Caco-2 (cell line): ENCODE measurements around the gene CLCF1. TPM values are rescaled to one million over a fixed set of nuclear protein-coding genes. Genes with fewer than 3 reads are reported as not detected.

Source experiments
- BruUV-seq: library from RNA; stranded (reverse); fragments of 400-500 nt; replicated peaks from 2 replicates; lab custom pipeline; 2021; lab: Mats Ljungman, UMichigan
- CTCF ChIA-PET: fragments of 300-600 bp; sonication (Branson Sonifier 250); formaldehyde crosslinking; loops from one replicate; lab custom pipeline; 2022; ENCODE audit warnings: antibody characterized with exemption; lab: Charles Lee
- POLR2A ChIA-PET: fragments of 300-600 bp; sonication (Branson Sonifier 250); formaldehyde crosslinking; loops from one replicate; lab custom pipeline; 2022; ENCODE audit warnings: antibody characterized with exemption; lab: Charles Lee
- DNase-seq, 2 experiments: peaks; one replicate each; pipeline versions ENCODE4 v3.0.0 to v3.0.0-alpha.2; 2020 to 2022
- H3K27me3 ChIP-seq: replicated peaks from 2 replicates; pipeline ENCODE4 v1.6.0; 2011; ENCODE audit warnings: low read length; ENCODE audit not compliant: control insufficient read depth, insufficient read depth
- H3K36me3 ChIP-seq: 2 replicates; pipeline ENCODE4 v1.5.1; 2011; ENCODE audit warnings: low read length; ENCODE audit not compliant: control insufficient read depth, insufficient read depth
- H3K4me1 ChIP-seq: fragments of 250-450 bp; sonication (Bioruptor Pico); 2 replicates; pipeline ENCODE4 v1.5.1; 2020; ENCODE audit warnings: mild to moderate bottlenecking
- H3K4me3 ChIP-seq: 2 replicates; pipeline ENCODE4 v1.5.1; 2011; ENCODE audit warnings: low read depth, mild to moderate bottlenecking, control low read depth, low read length
- H3K9me3 ChIP-seq: fragments of 250-450 bp; sonication (Bioruptor Pico); 2 replicates; pipeline ENCODE4 v1.5.1; 2020; ENCODE audit warnings: mild to moderate bottlenecking, moderate library complexity
- H3K27ac Mint-ChIP-seq: one replicate; pipeline ENCODE4 v1.8.0; 2022; ENCODE audit warnings: mixed read lengths; ENCODE audit not compliant: unreplicated experiment
- H3K27me3 Mint-ChIP-seq: one replicate; pipeline ENCODE4 v1.8.0; 2022; ENCODE audit warnings: mixed read lengths; ENCODE audit not compliant: insufficient read depth, unreplicated experiment
- H3K36me3 Mint-ChIP-seq: one replicate; pipeline ENCODE4 v1.8.0; 2022; ENCODE audit warnings: mild to moderate bottlenecking, mixed read lengths; ENCODE audit not compliant: insufficient read depth, unreplicated experiment
- H3K4me1 Mint-ChIP-seq: one replicate; pipeline ENCODE4 v1.8.0; 2022; ENCODE audit warnings: low read depth, mixed read lengths; ENCODE audit not compliant: unreplicated experiment
- H3K4me3 Mint-ChIP-seq: one replicate; pipeline ENCODE4 v1.8.0; 2022; ENCODE audit warnings: mild to moderate bottlenecking, moderate library complexity, mixed read lengths; ENCODE audit not compliant: unreplicated experiment
- H3K9me3 Mint-ChIP-seq: one replicate; pipeline ENCODE4 v1.8.0; 2022; ENCODE audit warnings: mixed read lengths; ENCODE audit not compliant: unreplicated experiment
- CTCF ChIP-seq, 2 experiments: fragments of 200-600 bp in 1 of 2; IDR thresholded peaks; 1 replicate in 1 of 2; 2 replicates in 1 of 2; pipeline versions ENCODE4 v1.5.1 to v1.8.0; 2011 to 2022; ENCODE audit warnings: antibody characterized with exemption in 1 of 2, control low read depth in 1 of 2, inconsistent platforms in 1 of 2, low read depth in 1 of 2, low read length in 1 of 2, mild to moderate bottlenecking in 1 of 2, moderate library complexity in 1 of 2; ENCODE audit not compliant: insufficient read depth in 1 of 2, severe bottlenecking in 1 of 2, unreplicated experiment in 1 of 2
- intact Hi-C: fragments of 100-400 bp; cut with micrococcal nuclease; formaldehyde crosslinking; loops from one replicate; pipeline ENCODE4 v1.10.0; 2022; ENCODE audit not compliant: unreplicated experiment
- total RNA-seq: library from RNA; stranded (reverse); gene quantifications from 2 replicates; pipeline ENCODE4 v1.2.3, GENCODE V29; 2022

Gene CLCF1
- total RNA-seq, 1 experiment from 2014 or later: 4.5 TPM

GRCh38 chr11:67332081-67332691 lies 41.2 kb downstream of the CLCF1 start:
- Histone ChIP-seq H3K4me1 (no peaks in the 10 kb centered on the region), H3K9me3 (0 out of 2 replicates have a peak, but pooled peaks cover 2% of the 10 kb centered on the region), H3K4me3 (no peak overlapping the region), H3K27me3 (no peaks in the 10 kb centered on the region), H3K36me3 (no peaks in the 10 kb centered on the region)
- Mint-ChIP-seq H3K36me3 (no peaks in the 10 kb centered on the region), H3K4me3 (no peak overlapping the region), H3K4me1 (no peaks in the 10 kb centered on the region), H3K9me3 (no peaks in the 10 kb centered on the region), H3K27me3 (no peaks in the 10 kb centered on the region), H3K27ac (no peak overlapping the region)
- POLR2A ChIA-PET: no interaction called here
- no peak for DNase-seq
- BruUV-seq: no TSS peak
- CTCF ChIA-PET: interaction anchor here (1.4 to 1.5 kb wide), 2 partner anchors 13 to 15 kb away, joined by 3 to 4 read pairs; no protein-coding TSS in a partner anchor
- intact Hi-C loops: no loop called here
- TF ChIP-seq CTCF (IDR thresholded peaks at IDR 0.05; ENCODE audit: insufficient read depth in 1 of 2, low read depth in 1 of 2, low read length in 1 of 2, severe bottlenecking in 1 of 2, unreplicated experiment in 1 of 2): no peak

- H3K4me1 Mint-ChIP-seq: no peaks in the 10 kb centered on the region
- no peaks in the 10 kb centered on the region for H3K27me3 Mint-ChIP-seq
- Histone ChIP-seq H3K4me3 (no peak overlapping the region), H3K4me1 (0 out of 2 replicates have a peak, but pooled peaks cover 2% of the 10 kb centered on the region), H3K9me3 (0 out of 2 replicates have a peak, but pooled peaks cover 3% of the 10 kb centered on the region), H3K27me3 (no peaks in the 10 kb centered on the region), H3K36me3 (no peaks in the 10 kb centered on the region)
- H3K4me3 Mint-ChIP-seq: no peak overlapping the region
- DNase-seq: no peak
- ChIA-PET POLR2A (no interaction called here), CTCF (interaction anchor here (0.7 to 1.5 kb wide), 3 partner anchors 28 to 57 kb away, joined by 3 to 4 read pairs (median 4); partner anchors contain the start of gene GRK2)
- H3K27ac Mint-ChIP-seq: no peak overlapping the region
- no peaks in the 10 kb centered on the region for H3K9me3 Mint-ChIP-seq
- intact Hi-C loops: no loop called here
- peaks cover 5% of the 10 kb centered on the region for H3K36me3 Mint-ChIP-seq
- no peak for TF ChIP-seq CTCF (IDR thresholded peaks at IDR 0.05; ENCODE audit: insufficient read depth in 1 of 2, low read depth in 1 of 2, low read length in 1 of 2, severe bottlenecking in 1 of 2, unreplicated experiment in 1 of 2)
- BruUV-seq: no TSS peak
Measured at GRCh38 chr11:67323526-67323925, 49.9 kb downstream of the CLCF1 start.

- no peak overlapping the region for H3K4me3 Mint-ChIP-seq
- ChIA-PET CTCF (interaction anchor here (0.8 to 1.5 kb wide), 4 partner anchors 24 to 60 kb away, joined by 4 read pairs; no protein-coding TSS in a partner anchor), POLR2A (no interaction called here)
- DNase-seq: no peak
- H3K4me1 ChIP-seq: 0 out of 2 replicates have a peak, but pooled peaks cover 4% of the 10 kb centered on the region
- BruUV-seq: no TSS peak
- intact Hi-C loops: no loop called here
- no peak overlapping the region for H3K4me3 ChIP-seq
- H3K27ac Mint-ChIP-seq: no peak overlapping the region
- peaks cover 14% of the 10 kb centered on the region for H3K36me3 Mint-ChIP-seq
- no peaks in the 10 kb centered on the region for H3K27me3 ChIP-seq
- H3K27me3 Mint-ChIP-seq: no peaks in the 10 kb centered on the region
- no peaks in the 10 kb centered on the region for H3K9me3 ChIP-seq
- TF ChIP-seq CTCF (IDR thresholded peaks at IDR 0.05; ENCODE audit: insufficient read depth in 1 of 2, low read depth in 1 of 2, low read length in 1 of 2, severe bottlenecking in 1 of 2, unreplicated experiment in 1 of 2): no peak
- H3K9me3 Mint-ChIP-seq: no peaks in the 10 kb centered on the region
- H3K36me3 ChIP-seq: no peaks in the 10 kb centered on the region
- H3K4me1 Mint-ChIP-seq: no peaks in the 10 kb centered on the region
Measured at GRCh38 chr11:67322049-67322448, 51.3 kb downstream of the CLCF1 start.
